GM23338 (cell line): ENCODE measurements around the gene GRM3. TPM values are rescaled to one million over a fixed set of nuclear protein-coding genes. Genes with fewer than 3 reads are reported as not detected.

Source experiments
- ATAC-seq: fragments of 200-7000 bp; cut with Tn5 transposase; 3 replicates; pipeline ENCODE4 v1.9.1; 2020
- DNase-seq: peaks from one replicate; pipeline ENCODE4 v3.0.0-alpha.2; 2015; ENCODE audit warnings: low spot score
- H2AFZ ChIP-seq: fragments of 200-600 bp; sonication (generic); 2 replicates; pipeline ENCODE4 v1.8.0; 2016; ENCODE audit warnings: antibody characterized with exemption, mild to moderate bottlenecking, moderate library complexity
- H3F3A ChIP-seq: fragments of 200-600 bp; sonication (generic); replicated peaks from 2 replicates; pipeline ENCODE4 v1.8.0; 2017; ENCODE audit warnings: antibody characterized with exemption, mixed run types, low read depth
- H3K27ac ChIP-seq: fragments of 200-600 bp; sonication (generic); 2 replicates; pipeline ENCODE4 v1.6.1; 2016; ENCODE audit warnings: low read depth
- H3K27me3 ChIP-seq: fragments of 200-600 bp; sonication (generic); 2 replicates; pipeline ENCODE4 v1.8.0; 2016; ENCODE audit warnings: mild to moderate bottlenecking, mixed run types, moderate library complexity; ENCODE audit not compliant: insufficient read depth
- H3K36me3 ChIP-seq: fragments of 200-600 bp; sonication (generic); 2 replicates; pipeline ENCODE4 v1.8.0; 2016; ENCODE audit warnings: mild to moderate bottlenecking; ENCODE audit not compliant: insufficient read depth
- H3K4me1 ChIP-seq: fragments of 200-600 bp; sonication (generic); 2 replicates; pipeline ENCODE4 v1.8.0; 2016; ENCODE audit warnings: mild to moderate bottlenecking, moderate library complexity; ENCODE audit not compliant: insufficient read depth
- H3K4me2 ChIP-seq: fragments of 200-600 bp; sonication (generic); 2 replicates; pipeline ENCODE4 v1.7.1; 2017; ENCODE audit warnings: mixed run types
- H3K4me3 ChIP-seq: fragments of 200-600 bp; sonication (generic); 2 replicates; pipeline ENCODE4 v1.6.1; 2016; ENCODE audit warnings: mixed run types
- H3K79me2 ChIP-seq: fragments of 200-600 bp; sonication (generic); replicated peaks from 2 replicates; pipeline ENCODE4 v1.8.0; 2017; ENCODE audit warnings: mild to moderate bottlenecking; ENCODE audit not compliant: insufficient read depth
- H3K9me2 ChIP-seq: fragments of 200-600 bp; sonication (generic); 2 replicates; pipeline ENCODE4 v1.8.0; 2017; ENCODE audit not compliant: insufficient read depth
- H4K20me1 ChIP-seq: fragments of 200-600 bp; sonication (generic); replicated peaks from 2 replicates; pipeline ENCODE4 v1.8.0; 2017; ENCODE audit warnings: mild to moderate bottlenecking; ENCODE audit not compliant: insufficient read depth
- H3K27ac Mint-ChIP-seq: 2 replicates; pipeline ENCODE4 v1.8.0; 2020; ENCODE audit warnings: inconsistent platforms, mild to moderate bottlenecking, moderate library complexity, mixed read lengths
- H3K27me3 Mint-ChIP-seq: 3 replicates; pipeline ENCODE4 v1.8.0; 2022; ENCODE audit warnings: low read depth, mild to moderate bottlenecking, moderate library complexity, mixed read lengths, inconsistent platforms; ENCODE audit not compliant: insufficient read depth, poor library complexity
- H3K36me3 Mint-ChIP-seq: 3 replicates; pipeline ENCODE4 v1.8.0; 2021; ENCODE audit warnings: low read depth, mild to moderate bottlenecking, inconsistent platforms, moderate library complexity, mixed read lengths
- H3K4me1 Mint-ChIP-seq: 3 replicates; pipeline ENCODE4 v1.8.0; 2020; ENCODE audit warnings: mild to moderate bottlenecking, inconsistent platforms, mixed read lengths
- H3K4me3 Mint-ChIP-seq: 3 replicates; pipeline ENCODE4 v1.8.0; 2021; ENCODE audit warnings: moderate library complexity, mild to moderate bottlenecking, inconsistent platforms, mixed read lengths
- H3K9me3 Mint-ChIP-seq: 3 replicates; pipeline ENCODE4 v1.8.0; 2020; ENCODE audit warnings: moderate library complexity, mild to moderate bottlenecking, inconsistent platforms, mixed read lengths
- EZH2 ChIP-seq: fragments of 200-600 bp; sonication (generic); IDR thresholded peaks from one replicate; pipeline ENCODE4 v1.8.0; 2017; ENCODE audit warnings: antibody characterized with exemption, mild to moderate bottlenecking, low read depth; ENCODE audit not compliant: unreplicated experiment
- EZH2phosphoT487 ChIP-seq: fragments of 200-600 bp; sonication (generic); IDR thresholded peaks from one replicate; pipeline ENCODE4 v1.8.1; 2018; ENCODE audit warnings: antibody characterized with exemption; ENCODE audit not compliant: unreplicated experiment
- JUNB ChIP-seq: IDR thresholded peaks from one replicate; pipeline ENCODE4 v1.6.1; 2016; ENCODE audit warnings: antibody characterized with exemption; ENCODE audit not compliant: unreplicated experiment
- POLR2AphosphoS5 ChIP-seq: IDR thresholded peaks from 2 replicates; pipeline ENCODE4 v1.6.1; 2016; ENCODE audit warnings: antibody characterized with exemption, low read depth
- STAT1 ChIP-seq: IDR thresholded peaks from one replicate; pipeline ENCODE4 v1.6.1; 2016; ENCODE audit warnings: antibody characterized with exemption; ENCODE audit not compliant: unreplicated experiment
- ZNF114 ChIP-seq: fragments of 250-450 bp; sonication (Bioruptor Pico); IDR thresholded peaks from 2 replicates; pipeline ENCODE4 v1.5.0; 2020; ENCODE audit warnings: mild to moderate bottlenecking, moderate library complexity
- ZNF331 ChIP-seq: fragments of 250-450 bp; sonication (Bioruptor Pico); IDR thresholded peaks from 2 replicates; pipeline ENCODE4 v1.5.0; 2020; ENCODE audit warnings: low read depth, mild to moderate bottlenecking, moderate library complexity
- polyA plus RNA-seq: library from polyadenylated mRNA; unstranded; fragments of >200 nt; fragmentation: Nextera tagmentation; extraction: Ambion mirVana; gene quantifications from 2 replicates; pipeline ENCODE4 v1.2.1, GENCODE V29; 2016
- total RNA-seq: library from RNA; depleted of rRNA; stranded (reverse); fragments of >200 nt; shearing (Covaris generic); gene quantifications from 2 replicates; pipeline ENCODE4 v1.2.3, GENCODE V29; 2014
- TF ChIP-seq, protein P1 (sequence below): IDR thresholded peaks from 2 replicates; pipeline ENCODE4 v1.6.1; 2016; ENCODE audit warnings: antibody characterized with exemption
- TF ChIP-seq, protein P2 (sequence below), 2 experiments: fragments of 200-600 bp in 1 of 2; sonication (generic) in 1 of 2; conservative IDR thresholded peaks; 2 replicates each; pipeline versions ENCODE4 v1.5.1 to v1.6.1; 2016 to 2017; ENCODE audit warnings: antibody characterized with exemption in 2 of 2, low read depth in 2 of 2, mild to moderate bottlenecking in 2 of 2, moderate library complexity in 1 of 2
- TF ChIP-seq, protein P3 (sequence below): fragments of 250-450 bp; sonication (Bioruptor Pico); IDR thresholded peaks from 2 replicates; pipeline ENCODE4 v1.5.0; 2020; ENCODE audit warnings: mild to moderate bottlenecking, moderate library complexity

The GRM3 gene
- total and polyA plus RNA-seq, 2 experiments from 2014 or later: 0.79 to 1.9 TPM

DNA sequence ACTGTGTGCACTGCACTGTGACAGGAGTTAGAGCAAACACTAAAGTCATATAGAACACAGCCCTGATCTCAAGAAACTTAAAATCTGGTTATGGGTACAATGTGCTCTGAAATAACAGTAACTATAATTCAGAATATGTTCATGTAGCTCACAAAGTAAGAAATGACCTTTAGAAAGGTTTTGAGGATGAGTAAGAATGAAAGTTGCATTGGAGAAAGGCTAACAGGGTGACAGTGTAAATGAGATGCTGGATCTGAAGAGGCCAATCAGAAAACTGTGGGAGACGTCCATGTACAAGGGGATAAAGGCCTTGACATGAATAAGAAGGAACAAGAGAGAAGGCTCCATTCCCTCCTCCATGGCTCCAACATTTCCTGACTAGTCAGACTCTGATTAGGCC, 124.7 kb downstream of the GRM3 start:
- H2AFZ ChIP-seq: no peak overlapping the region
- no peak overlapping the region for H3K27ac Mint-ChIP-seq
- no peaks in the 10 kb centered on the region for H3K36me3 ChIP-seq
- no peak for ATAC-seq
- no peak for DNase-seq
- H3K4me1 Mint-ChIP-seq: peaks cover 14% of the 10 kb centered on the region
- H3K4me3 ChIP-seq: no peak overlapping the region
- peaks cover 2% of the 10 kb centered on the region; the same call in 1 of the 2 replicates for H3K4me1 ChIP-seq
- no peaks in the 10 kb centered on the region for H3K27me3 Mint-ChIP-seq
- no peaks in the 10 kb centered on the region for H3K27me3 ChIP-seq
- no peak for TF ChIP-seq STAT1
- no peak for TF ChIP-seq EZH2
- TF ChIP-seq EZH2phosphoT487: no peak
- no peak overlapping the region for H3K27ac ChIP-seq
- no peak overlapping the region for H3K4me3 Mint-ChIP-seq
- H4K20me1 ChIP-seq: no peaks in the 10 kb centered on the region
- no peaks in the 10 kb centered on the region; the same call in 2 of the 3 replicates for H3K36me3 Mint-ChIP-seq
- H3F3A ChIP-seq: no peaks in the 10 kb centered on the region
- H3K9me2 ChIP-seq: peaks cover 5% of the 10 kb centered on the region; the same call in 1 of the 2 replicates
- no peaks in the 10 kb centered on the region for H3K79me2 ChIP-seq
- no peaks in the 10 kb centered on the region for H3K9me3 Mint-ChIP-seq
- no peak overlapping the region for H3K4me2 ChIP-seq

DNA sequence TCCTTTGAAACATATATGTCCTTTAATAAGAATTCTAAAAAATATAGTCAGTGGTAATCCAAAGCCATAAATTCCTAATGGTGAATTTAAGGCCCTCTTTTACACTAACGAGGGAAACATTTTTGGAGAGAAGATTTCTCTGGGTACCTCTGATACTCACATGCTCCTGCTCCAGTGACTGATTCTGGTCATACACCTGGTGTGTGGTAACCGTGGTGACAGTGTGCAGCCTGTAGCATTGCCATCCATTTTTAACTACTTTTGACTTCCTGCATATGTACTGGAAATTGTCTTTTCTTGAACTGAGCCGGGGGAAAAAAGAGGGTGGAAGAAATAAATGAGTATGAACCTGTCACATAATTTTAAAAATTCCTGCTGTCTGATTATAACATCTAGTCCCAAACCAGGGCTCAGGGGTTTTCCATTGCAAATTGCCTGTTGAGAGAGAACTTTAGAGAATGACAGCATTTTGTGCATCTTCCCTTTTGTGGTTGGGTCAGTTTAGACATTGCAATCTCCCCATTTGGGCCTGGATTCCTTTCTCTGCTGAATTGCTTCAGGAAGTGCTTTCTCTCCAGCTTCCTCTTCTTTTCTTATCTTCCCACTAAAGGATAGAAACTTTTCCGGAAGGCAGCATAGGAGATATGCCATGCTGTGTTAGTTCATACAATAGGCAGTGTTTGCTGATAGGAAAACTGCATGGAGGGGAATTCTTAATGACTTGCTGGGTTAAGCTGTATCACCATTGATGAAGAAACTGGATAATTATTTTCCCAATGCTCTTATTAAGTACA, 125.5 kb downstream of the GRM3 start:
- Mint-ChIP-seq H3K36me3 (no peaks in the 10 kb centered on the region), H3K9me3 (no peaks in the 10 kb centered on the region), H3K27me3 (no peaks in the 10 kb centered on the region), H3K4me3 (no peak overlapping the region), H3K4me1 (peaks cover 8% of the 10 kb centered on the region), H3K27ac (peak overlapping the region; percentile 17; the same call in 1 of the 2 replicates)
- Histone ChIP-seq H2AFZ (peak overlapping the region; percentile 74; the same call in 1 of the 2 replicates), H3K36me3 (no peaks in the 10 kb centered on the region), H3K4me3 (no peak overlapping the region), H3F3A (no peaks in the 10 kb centered on the region), H3K4me2 (no peak overlapping the region), H3K79me2 (no peaks in the 10 kb centered on the region), H3K9me2 (no peaks in the 10 kb centered on the region), H3K27me3 (no peaks in the 10 kb centered on the region), H3K27ac (no peak overlapping the region), H4K20me1 (no peaks in the 10 kb centered on the region), H3K4me1 (no peaks in the 10 kb centered on the region)
- ATAC-seq (no peak), DNase-seq (no peak)
- TF ChIP-seq, protein P1, sequence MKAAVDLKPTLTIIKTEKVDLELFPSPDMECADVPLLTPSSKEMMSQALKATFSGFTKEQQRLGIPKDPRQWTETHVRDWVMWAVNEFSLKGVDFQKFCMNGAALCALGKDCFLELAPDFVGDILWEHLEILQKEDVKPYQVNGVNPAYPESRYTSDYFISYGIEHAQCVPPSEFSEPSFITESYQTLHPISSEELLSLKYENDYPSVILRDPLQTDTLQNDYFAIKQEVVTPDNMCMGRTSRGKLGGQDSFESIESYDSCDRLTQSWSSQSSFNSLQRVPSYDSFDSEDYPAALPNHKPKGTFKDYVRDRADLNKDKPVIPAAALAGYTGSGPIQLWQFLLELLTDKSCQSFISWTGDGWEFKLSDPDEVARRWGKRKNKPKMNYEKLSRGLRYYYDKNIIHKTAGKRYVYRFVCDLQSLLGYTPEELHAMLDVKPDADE: no peak
- TF ChIP-seq EZH2phosphoT487: no peak
- TF ChIP-seq POLR2AphosphoS5: no peak
- no peak for TF ChIP-seq EZH2
- TF ChIP-seq, protein P2, sequence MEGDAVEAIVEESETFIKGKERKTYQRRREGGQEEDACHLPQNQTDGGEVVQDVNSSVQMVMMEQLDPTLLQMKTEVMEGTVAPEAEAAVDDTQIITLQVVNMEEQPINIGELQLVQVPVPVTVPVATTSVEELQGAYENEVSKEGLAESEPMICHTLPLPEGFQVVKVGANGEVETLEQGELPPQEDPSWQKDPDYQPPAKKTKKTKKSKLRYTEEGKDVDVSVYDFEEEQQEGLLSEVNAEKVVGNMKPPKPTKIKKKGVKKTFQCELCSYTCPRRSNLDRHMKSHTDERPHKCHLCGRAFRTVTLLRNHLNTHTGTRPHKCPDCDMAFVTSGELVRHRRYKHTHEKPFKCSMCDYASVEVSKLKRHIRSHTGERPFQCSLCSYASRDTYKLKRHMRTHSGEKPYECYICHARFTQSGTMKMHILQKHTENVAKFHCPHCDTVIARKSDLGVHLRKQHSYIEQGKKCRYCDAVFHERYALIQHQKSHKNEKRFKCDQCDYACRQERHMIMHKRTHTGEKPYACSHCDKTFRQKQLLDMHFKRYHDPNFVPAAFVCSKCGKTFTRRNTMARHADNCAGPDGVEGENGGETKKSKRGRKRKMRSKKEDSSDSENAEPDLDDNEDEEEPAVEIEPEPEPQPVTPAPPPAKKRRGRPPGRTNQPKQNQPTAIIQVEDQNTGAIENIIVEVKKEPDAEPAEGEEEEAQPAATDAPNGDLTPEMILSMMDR (conservative IDR thresholded peaks at IDR 0.05; ENCODE audit: low read depth in 2 of 2): no peak
- no peak for TF ChIP-seq ZNF114
- TF ChIP-seq JUNB: no peak
- TF ChIP-seq, protein P3, sequence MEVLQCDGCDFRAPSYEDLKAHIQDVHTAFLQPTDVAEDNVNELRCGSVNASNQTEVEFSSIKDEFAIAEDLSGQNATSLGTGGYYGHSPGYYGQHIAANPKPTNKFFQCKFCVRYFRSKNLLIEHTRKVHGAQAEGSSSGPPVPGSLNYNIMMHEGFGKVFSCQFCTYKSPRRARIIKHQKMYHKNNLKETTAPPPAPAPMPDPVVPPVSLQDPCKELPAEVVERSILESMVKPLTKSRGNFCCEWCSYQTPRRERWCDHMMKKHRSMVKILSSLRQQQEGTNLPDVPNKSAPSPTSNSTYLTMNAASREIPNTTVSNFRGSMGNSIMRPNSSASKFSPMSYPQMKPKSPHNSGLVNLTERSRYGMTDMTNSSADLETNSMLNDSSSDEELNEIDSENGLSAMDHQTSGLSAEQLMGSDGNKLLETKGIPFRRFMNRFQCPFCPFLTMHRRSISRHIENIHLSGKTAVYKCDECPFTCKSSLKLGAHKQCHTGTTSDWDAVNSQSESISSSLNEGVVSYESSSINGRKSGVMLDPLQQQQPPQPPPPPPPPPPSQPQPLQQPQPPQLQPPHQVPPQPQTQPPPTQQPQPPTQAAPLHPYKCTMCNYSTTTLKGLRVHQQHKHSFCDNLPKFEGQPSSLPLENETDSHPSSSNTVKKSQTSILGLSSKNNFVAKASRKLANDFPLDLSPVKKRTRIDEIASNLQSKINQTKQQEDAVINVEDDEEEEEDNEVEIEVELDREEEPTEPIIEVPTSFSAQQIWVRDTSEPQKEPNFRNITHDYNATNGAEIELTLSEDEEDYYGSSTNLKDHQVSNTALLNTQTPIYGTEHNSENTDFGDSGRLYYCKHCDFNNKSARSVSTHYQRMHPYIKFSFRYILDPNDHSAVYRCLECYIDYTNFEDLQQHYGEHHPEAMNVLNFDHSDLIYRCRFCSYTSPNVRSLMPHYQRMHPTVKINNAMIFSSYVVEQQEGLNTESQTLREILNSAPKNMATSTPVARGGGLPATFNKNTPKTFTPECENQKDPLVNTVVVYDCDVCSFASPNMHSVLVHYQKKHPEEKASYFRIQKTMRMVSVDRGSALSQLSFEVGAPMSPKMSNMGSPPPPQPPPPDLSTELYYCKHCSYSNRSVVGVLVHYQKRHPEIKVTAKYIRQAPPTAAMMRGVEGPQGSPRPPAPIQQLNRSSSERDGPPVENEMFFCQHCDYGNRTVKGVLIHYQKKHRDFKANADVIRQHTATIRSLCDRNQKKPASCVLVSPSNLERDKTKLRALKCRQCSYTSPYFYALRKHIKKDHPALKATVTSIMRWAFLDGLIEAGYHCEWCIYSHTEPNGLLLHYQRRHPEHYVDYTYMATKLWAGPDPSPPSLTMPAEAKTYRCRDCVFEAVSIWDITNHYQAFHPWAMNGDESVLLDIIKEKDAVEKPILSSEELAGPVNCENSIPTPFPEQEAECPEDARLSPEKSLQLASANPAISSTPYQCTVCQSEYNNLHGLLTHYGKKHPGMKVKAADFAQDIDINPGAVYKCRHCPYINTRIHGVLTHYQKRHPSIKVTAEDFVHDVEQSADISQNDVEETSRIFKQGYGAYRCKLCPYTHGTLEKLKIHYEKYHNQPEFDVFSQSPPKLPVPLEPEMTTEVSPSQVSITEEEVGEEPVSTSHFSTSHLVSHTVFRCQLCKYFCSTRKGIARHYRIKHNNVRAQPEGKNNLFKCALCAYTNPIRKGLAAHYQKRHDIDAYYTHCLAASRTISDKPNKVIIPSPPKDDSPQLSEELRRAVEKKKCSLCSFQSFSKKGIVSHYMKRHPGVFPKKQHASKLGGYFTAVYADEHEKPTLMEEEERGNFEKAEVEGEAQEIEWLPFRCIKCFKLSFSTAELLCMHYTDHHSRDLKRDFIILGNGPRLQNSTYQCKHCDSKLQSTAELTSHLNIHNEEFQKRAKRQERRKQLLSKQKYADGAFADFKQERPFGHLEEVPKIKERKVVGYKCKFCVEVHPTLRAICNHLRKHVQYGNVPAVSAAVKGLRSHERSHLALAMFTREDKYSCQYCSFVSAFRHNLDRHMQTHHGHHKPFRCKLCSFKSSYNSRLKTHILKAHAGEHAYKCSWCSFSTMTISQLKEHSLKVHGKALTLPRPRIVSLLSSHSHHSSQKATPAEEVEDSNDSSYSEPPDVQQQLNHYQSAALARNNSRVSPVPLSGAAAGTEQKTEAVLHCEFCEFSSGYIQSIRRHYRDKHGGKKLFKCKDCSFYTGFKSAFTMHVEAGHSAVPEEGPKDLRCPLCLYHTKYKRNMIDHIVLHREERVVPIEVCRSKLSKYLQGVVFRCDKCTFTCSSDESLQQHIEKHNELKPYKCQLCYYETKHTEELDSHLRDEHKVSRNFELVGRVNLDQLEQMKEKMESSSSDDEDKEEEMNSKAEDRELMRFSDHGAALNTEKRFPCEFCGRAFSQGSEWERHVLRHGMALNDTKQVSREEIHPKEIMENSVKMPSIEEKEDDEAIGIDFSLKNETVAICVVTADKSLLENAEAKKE (CRISPR knock-in tag): no peak
- TF ChIP-seq ZNF331: no peak
- TF ChIP-seq STAT1: no peak
